ENCODE measurements around the gene CALML4.
"Not testable (repeated sequence)": the region's sequence is repeated elsewhere in the genome, so short reads cannot be mapped to it uniquely, and the experiment has no call there.

Gene CALML4

GRCh38 chr15:68218331-68218730, 13.2 kb upstream of the CALML4 start:
- H3K4me3 ChIP-seq (ENCODE audit: low read length), result no peak overlapping the region
- DNase-seq (ENCODE audit: low read depth), result no peak
- TF ChIP-seq CTCF (IDR thresholded peaks at IDR 0.05; ENCODE audit: insufficient read depth, low read depth, low read length, missing control alignments), result no peak

- DNase-seq (ENCODE audit: low read depth), result no peak
- TF ChIP-seq CTCF (IDR thresholded peaks at IDR 0.05; ENCODE audit: insufficient read depth, low read depth, low read length, missing control alignments), result no peak
These were observed 12.2 kb upstream of the CALML4 start for GRCh38 chr15:68217341-68217740.

GRCh38 chr15:68214838-68215254, 9.7 kb upstream of the CALML4 start:
- no peak for TF ChIP-seq CTCF (IDR thresholded peaks at IDR 0.05; ENCODE audit: insufficient read depth, low read depth, low read length, missing control alignments)
- no peak overlapping the region for H3K4me3 ChIP-seq (ENCODE audit: low read length)
- DNase-seq (ENCODE audit: low read depth), result no peak

More at GRCh38 chr15:68217341-68217740, 12.2 kb upstream of the CALML4 start:
- no peak overlapping the region for H3K4me3 ChIP-seq (ENCODE audit: low read length)

GRCh38 chr15:68213991-68214837, 9.1 kb upstream of the CALML4 start:
- TF ChIP-seq CTCF (IDR thresholded peaks at IDR 0.05; ENCODE audit: insufficient read depth, low read depth, low read length, missing control alignments), result no peak
- no peak for DNase-seq (ENCODE audit: low read depth)
- H3K4me3 ChIP-seq (ENCODE audit: low read length), result no peak overlapping the region

- not testable (repeated sequence) for H3K4me3 ChIP-seq (ENCODE audit: low read length); DNase-seq (ENCODE audit: low read depth)
These were observed 8.3 kb upstream of the CALML4 start for GRCh38 chr15:68213491-68213845.

- no peak for TF ChIP-seq CTCF (IDR thresholded peaks at IDR 0.05; ENCODE audit: insufficient read depth, low read depth, low read length, missing control alignments)
- H3K4me3 ChIP-seq (ENCODE audit: low read length), result no peak overlapping the region
- DNase-seq (ENCODE audit: low read depth), result no peak
These were observed 6.7 kb upstream of the CALML4 start for GRCh38 chr15:68211656-68212320.

GRCh38 chr15:68210821-68211655, 5.9 kb upstream of the CALML4 start:
- peak; percentile 39 for DNase-seq (ENCODE audit: low read depth)
- no peak overlapping the region for H3K4me3 ChIP-seq (ENCODE audit: low read length)
- TF ChIP-seq CTCF (IDR thresholded peaks at IDR 0.05; ENCODE audit: insufficient read depth, low read depth, low read length, missing control alignments), result peak; percentile 68
